SIG-M5 (cell line): Measurements from ENCODE around the gene SRSF5.
"Not testable (repeated sequence)": the region's sequence is repeated elsewhere in the genome, so short reads cannot be mapped to it uniquely, and the experiment has no call there.

ENCODE experiments used
- DNase-seq: peaks from one replicate; lab custom pipeline; 2025; lab: John Stamatoyannopoulos, UW

The SRSF5 gene

DNA sequence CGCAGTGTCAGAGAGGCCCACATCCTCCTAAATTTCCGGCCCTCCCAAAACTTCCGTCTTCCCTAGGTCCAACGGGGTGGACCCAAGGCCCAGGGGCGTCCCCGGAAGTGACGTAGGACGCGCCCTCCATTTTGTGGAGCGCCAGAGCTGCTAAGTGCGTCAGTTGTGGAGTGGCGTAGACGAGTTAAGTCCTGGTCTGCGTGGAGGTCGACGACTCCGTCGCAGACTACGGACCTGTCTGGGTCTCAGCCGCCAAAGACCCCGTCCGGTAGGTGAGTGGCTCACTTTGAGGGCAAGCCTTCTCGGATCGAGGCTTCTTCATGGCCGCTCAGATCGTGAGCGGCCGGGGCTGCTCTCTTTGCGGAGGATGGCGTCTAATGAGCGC is at the start of gene SRSF5:
Gene SRSF5, plus strand, starts transcription at position 159 of the 385 bp plus-strand sequence. CDS start 1,015 bp downstream, outside the sequence.
- peak; percentile 71 for DNase-seq

DNA sequence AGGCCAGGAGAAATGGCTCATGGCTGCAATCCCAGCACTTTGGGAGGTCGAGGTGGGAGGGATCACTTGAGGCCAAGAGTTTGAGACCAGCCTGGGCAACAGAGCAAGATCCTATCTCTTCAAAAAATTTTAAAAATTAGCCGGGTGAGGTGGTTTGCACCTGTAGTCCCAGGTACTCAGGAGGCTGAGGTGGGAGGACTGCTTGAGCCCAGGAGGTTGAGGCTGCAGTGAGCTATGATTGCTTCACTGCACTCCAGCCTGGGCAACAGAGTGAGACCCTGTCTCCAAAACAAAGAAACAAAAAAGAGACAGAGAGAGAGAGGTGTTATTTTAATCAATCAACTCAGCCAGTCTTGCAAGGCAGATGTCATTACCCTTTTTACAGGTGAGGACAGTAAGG is 48.3 kb upstream of the SRSF5 start:
- not testable (repeated sequence) for DNase-seq

DNA sequence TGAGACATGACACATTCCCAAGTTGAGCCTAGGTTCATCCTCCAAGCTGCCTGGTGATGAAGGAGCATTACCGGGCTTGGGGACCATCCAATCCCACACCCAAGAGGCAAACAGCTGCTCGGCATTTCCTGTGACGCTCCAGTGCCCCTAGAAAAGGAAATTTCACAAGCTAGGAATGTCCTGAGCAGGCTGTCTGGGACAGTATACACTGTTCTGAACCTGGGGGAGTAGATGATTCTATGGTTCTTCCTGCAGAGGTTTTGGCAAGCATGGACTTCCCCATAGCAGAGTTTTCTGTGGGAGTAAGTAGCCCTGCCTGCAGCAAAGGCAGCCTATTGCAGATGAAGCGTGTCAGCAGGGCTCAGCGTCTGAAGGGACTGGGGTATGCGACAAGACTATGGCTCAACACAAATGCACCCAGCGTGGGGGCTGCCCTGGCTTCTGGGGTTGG is 47.4 kb upstream of the SRSF5 start:
- DNase-seq = no peak

DNA sequence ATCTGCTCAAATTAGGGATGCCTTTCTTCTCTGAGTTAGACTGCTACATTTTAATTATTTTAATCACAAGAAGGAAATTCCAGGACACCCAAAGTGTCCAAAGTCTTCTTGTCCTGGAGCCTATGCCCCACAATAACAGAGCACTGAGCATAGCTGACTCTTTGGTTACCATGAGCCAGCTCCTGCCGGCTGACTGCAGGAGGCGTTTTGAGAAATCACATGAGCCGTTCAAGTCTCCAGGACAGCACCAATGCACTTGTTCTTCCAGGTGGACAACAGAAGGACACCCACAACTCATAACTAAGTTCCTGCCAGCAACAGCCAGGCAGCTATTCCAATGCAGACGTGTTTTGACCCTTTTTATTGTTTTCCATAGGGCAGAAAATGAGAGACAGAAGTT is 46.0 kb upstream of the SRSF5 start:
- no peak for DNase-seq

DNA sequence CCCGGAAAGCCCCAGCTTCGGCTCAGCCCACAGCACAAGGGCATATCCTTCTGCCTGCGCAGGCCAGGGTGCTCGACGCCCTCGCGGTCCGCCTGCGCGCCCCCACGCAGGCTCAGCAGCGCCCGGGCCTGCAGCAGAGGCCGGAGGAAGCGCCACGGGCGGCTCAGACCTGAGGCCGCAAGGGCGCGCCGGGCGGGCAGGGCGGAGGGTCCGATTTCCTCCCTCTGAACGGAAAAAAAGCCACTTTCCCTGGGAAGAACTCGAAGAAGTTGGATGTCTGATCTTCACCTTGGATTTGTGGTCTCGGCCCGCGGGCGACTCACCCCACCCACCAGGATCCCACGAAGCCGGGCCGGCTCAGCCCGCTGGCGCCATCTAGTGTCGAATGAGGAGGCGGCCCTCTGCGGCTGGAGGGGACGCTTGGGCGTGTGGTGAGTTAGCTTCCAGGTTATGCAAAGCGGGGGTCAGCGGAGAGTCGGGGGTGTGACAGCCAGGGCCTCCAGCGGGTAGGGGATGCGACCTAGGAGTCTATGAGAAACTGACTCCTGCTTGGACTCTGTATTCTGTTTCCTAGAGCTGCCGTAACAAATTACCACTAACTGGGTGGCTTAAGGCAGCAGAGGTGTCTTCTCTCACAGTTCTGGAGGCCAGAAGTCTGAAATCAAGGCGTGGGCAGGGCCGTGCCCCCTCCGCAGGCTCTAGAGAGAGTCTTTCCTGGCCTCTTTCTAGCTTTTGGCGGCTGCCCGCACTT is 40.0 kb upstream of the SRSF5 start:
- no peak for DNase-seq

DNA sequence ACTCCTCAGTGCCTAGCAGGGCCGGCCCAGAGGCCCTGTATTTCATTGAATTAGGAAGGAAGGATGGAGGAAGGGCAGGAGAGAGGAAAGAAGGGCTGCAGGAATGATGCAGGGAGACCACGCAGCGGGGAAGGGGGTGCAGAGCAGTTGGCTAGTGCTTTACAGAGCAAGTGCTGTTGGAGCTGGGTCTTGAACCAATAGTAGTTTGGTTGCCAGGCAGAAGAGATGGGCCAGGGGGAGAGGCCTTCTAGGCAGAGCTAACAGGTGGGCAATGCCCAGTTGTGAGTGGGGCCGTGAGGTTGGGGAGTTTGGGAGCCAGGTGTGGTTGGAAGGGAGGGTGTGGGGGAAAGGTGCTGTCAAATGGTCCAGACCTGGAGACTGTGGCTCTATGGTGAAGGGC is 39.1 kb upstream of the SRSF5 start:
- no peak for DNase-seq

DNA sequence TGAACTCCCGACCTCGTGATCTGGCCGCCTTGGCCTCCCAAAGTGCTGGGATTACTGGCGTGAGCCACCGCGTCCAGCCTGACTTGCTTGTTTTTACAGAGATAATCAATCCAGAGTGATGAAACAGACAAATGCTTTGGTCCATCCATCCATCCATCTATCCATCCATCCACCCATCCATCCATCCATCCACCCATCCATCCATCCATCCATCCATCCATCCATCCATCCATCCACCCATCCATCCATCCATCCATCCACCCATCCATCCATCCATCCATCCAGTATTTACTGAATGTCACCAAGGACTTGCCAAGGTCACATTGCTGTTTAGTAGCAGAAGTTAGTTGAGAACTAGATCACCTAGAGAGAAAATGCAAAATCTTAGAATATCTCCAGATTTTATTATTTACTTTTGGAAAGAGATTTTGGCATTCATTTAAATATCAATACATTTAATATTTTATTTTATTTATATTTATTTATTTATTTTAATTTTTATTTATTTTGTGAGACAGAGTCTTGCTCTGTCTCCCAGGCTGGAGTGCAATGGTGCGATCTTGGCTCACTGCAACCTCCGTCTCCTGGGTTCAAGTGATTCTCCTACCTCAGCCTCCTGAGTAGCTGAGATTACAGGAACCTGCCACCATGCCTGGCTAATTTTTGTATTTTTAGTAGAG is 34.9 kb upstream of the SRSF5 start:
- not testable (repeated sequence) for DNase-seq

DNA sequence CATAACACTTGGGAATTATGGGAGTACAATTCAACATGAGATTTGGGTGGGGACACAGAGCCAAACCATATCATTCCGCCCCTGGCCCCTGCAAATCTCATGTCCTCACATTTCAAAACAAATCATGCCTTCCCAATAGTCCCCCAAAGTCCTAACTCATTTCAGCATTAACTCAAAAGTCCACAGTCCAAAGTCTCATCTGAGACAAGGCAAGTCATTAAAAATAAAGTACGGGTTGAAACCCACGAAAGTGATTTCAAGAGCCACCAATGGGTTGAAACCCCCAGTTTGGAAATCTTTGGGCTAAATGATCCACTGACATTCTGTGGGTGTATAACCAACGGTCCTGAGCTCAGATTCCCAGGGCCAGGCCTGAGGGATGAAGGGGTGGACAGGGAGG is 30.5 kb upstream of the SRSF5 start:
- DNase-seq = not testable (repeated sequence)

DNA sequence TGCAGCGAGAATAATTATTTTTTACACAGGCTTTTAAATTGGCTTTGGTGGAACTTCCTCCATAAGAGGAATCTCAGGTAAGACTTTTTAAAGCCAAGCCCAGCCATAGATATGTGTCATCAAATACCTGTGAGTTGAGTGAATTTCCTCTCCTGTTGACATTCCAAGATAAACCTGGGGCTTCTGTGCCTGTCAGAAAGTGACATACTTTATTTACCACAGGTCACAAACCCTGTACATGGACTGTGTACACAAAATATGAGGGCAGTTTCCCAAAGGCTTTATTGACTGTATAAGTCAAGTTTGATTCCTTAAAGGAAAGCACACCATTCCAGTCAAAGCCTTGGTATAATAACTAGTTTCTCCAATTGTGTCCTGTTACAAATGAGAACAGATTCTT is 25.9 kb upstream of the SRSF5 start:
- DNase-seq = no peak

DNA sequence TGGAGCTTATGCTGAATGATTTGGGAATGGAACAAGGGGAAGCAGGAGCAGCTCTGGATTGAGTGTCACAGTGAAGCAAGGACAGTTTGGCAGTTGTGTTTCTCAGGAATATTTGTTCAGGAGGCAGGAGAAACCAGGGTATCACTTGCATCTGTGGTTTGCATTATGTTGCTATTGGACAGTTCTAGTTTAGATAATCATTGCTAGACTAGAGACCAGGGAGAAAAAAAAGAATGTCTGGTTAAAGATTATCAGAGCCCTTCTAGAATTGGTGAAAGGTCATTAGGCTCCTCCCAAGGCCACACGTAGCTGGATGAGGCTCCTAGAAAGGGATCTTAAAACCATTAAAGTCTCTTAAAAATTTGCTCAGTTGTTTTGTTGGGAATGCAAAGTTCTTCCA is 17.0 kb upstream of the SRSF5 start:
- no peak for DNase-seq

DNA sequence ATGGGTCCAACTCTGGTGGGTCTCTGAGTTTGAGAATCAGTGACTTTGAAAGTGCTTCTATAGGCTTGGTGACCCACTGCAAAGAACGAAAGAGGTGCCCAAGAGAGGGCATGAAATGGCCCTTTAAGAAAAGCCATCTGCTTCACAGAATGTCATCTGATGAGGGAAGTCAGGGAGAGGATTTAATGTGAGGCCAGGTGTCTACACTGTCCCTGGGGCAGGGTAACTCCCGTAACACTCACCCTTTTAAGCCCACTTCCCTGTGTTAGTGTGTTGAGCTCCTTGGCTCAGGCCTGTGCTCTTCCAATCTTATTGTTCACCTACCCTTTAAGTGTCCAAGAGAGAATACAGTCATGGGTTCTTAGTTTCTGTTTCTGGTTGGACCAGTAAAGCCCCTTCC is 16.4 kb upstream of the SRSF5 start:
- DNase-seq = no peak

DNA sequence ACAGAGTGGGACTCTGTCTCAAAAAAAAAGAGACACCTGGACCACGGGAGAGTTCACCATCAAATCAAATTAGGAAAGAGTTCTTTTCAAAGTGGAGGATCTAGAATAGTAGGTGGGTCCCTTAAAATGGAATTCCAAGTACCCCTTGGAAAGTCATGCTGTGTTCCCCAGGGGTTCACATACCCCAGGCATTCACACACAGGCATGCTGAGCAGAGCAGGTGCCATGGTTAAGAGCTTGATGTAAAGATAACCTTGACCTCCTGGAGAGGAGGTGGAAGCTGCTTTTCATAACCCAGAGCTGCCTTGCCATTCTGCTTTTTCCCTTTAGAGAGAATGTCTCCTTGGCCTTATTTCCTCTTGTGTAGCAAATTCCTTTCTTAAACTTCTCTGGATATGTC is 14.2 kb upstream of the SRSF5 start:
- DNase-seq = no peak

DNA sequence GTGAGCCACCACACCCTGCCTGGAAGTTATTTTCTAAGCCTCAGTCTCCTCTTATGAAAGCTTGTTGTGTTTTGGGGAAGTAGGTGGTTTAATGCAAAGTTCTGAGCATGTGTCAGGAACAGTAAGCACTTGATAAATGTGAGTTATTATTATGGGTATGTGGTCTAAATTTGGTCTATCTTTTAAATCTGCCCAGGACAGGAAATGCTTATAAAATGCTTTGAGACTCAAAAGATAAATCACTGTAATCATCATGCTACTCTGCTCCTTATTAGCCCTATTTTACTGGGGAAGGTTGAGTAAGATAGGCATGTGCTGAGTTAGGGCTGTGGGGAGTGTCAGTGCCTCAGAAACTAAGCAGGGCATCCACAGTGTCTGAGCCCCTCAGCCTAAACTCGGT is 13.1 kb upstream of the SRSF5 start:
- DNase-seq = no peak

DNA sequence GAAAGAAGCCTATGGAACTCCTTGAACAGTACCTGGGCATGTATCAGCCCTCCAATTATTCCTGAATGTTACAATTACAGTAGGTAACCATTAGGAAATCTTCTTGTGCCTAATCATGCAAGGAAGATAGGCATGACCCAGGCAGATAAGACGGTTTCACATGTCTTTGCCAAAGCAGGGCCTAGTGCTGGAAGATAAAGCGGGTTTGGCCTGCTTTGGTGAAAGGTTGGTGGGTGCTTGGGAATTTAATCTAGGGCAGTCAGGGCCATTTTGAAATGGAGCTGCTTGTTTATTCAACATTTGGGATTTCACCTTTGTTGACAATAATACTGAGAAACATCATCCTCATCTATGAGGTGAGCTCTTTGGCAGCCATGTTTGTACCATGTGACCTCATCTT is 12.5 kb upstream of the SRSF5 start:
- DNase-seq = no peak

DNA sequence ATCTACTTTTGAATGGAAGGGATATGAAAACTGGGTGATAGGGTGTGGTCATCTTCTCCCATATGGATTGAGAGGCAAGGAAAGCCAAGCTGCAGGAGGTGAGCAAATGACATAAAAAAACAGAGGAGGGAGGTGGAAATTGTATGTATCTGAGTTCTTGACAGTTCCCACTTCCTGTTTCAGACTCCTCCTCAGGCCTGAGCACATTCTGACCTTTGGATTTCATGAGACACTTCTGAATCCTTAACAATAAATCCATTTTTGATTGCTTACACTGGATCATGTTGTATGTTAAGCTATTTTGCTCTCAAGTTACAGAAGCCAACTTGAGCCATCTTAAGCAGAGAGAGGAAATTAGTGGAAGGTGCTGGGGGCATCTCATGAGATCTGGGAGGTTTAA is 11.6 kb upstream of the SRSF5 start:
- DNase-seq = no peak

DNA sequence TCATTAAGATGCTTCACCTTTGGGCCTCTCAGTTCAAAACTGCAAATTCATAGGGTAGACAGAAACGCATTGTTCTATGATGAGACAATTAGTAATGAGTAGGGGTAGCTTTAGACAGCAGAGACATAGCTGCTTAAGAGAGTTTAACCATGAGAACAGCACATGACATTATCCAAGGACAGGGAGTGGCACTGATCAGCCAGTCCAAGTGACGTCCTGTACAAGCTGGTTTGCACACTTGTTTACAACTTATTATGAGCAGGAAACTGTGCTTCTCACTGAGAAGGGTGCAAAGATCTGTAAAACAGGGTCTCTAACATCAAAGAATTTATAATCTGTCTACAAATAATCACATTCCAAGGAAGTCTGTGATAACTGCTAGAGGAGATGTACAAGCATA is 11.2 kb upstream of the SRSF5 start:
- no peak for DNase-seq

DNA sequence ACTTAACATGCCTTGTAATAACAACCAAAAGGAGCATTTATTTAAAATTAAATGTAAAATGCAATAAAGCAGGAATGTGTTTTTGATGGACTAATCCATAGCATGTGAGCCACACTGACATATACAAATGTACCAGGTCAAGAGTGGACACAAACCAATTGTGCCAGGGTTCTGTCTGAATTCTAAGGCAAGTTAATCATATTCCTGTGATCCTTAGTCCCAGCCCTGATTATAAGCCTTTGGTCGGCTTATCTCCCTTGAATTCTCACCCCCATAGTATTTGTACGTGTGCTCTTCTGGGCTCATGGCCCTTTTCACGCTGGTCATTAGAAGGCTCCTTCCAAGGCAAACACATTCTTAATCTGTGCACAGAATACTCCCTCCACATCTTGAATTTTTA is 10.6 kb upstream of the SRSF5 start:
- DNase-seq = no peak

DNA sequence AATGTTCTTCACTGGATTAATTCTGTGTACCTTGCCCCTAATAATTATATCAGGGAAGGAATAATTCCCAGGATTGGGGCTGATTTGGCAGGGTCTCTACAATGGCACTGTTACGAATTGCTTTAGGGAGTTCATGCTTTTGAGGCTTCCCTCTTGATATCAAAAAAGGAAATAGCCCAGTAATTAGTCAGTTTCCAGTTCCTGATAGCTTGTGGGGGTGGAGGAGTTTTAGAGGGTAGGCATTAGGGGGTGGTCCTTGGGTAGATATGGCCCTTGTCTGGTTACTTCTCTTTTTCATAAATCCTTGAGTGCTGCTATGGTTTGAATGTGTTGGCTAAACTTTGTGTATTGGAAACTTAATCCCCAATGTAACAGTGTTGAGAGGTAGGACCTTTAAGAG is 6.1 kb upstream of the SRSF5 start:
- DNase-seq = no peak

DNA sequence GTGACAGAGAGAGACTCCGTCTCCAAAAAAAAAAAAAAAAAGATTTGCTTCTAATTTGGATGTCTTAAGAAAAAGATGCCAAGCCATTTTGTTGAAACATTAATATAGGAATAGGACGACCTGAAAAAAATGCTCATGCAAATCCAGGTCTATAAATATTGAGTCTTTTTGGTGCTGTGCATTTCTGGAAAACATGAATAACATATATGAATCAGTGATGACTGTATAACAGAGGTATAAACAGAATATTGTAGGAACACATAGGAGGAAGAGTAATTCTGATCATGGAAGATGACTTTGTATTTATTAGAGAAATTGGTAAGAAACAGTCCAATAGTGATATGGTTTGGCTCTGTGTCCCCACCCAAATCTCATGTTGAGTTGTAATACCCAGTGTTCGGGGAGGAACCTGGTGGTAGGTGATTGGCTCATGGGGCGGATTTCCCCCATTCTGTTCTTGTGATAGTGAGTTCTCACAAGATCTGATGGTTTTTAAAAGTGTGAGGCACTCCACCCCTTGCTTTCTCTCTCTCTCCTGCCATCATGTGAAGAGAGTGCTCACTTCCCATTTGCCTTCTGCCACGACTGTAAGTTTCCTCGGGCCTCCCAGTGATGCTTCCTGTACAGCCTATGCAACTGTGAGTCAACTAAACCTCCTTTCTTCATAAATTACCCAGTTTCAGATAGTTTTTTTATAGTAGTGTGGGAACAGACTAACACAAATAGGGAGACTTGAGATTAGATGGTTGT is 3.0 kb upstream of the SRSF5 start:
- DNase-seq = no peak

DNA sequence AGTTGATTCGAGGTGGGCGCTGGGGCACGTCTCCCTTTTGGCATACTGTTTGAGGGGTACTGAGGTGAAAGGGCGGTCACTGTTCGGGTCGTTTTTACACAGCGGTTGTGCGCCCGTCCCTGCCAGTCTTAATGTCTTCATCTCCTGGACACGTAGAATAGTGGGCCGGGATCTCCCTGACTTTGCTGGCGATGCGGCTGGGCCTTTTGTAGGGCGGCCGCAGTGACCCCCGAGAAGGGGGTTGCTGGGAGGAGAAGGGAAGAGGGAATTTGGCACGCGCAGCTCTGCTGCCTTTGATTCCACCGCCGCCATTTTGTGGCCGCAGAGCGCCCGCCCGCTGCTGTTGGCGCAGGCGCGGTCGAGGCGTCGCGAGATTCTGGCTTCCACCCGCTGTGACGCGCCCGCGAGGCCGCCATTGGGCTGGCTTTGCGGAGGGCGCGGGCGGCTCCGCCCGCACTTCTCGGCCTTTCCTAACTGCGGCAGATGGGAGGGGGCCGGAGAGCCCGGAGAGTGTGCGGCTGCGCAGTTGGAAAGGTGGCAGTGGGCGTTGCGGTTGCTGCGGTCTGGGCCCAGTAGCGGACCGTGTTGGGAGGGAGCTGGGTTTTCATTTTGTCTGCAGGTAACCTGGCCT is 542 bp downstream of the SRSF5 start:
- DNase-seq = peak; percentile 28

DNA sequence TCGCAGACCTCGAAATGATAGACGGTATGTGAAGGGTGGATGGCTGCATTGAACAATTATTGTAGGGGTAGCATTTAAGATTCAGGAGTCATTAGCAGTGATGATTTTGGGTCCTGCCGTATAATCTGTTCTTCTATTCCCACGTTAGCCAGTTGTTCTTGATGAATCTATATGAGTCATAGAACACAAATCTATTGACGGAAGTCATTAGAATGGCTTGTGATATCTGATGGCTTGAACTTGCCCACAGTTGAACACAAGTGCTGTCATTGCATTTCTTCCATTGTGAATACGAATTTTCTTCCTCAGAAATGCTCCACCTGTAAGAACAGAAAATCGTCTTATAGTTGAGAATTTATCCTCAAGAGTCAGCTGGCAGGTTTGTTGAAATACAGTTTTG is 1.9 kb downstream of the SRSF5 start:
- DNase-seq = no peak

DNA sequence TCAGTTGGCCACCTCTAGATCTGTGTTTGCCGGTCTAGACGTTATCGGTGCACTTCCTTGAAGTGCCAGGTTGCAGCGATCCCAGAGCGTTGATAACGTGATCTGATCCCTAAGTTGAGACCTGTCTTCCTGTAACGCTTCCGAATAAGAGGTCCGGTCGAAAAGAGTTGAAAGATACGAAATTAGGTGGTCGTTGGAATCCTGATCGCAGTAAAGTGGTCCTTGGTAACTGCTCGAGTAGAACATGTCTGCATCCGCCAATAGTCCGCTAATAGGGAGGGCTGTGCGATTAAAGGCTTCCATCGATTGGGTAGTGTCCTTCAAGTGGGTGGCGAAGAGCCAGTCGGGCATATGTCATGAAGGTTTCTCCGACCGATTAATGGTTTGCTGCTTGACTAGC is 2.7 kb downstream of the SRSF5 start:
- DNase-seq = no peak

DNA sequence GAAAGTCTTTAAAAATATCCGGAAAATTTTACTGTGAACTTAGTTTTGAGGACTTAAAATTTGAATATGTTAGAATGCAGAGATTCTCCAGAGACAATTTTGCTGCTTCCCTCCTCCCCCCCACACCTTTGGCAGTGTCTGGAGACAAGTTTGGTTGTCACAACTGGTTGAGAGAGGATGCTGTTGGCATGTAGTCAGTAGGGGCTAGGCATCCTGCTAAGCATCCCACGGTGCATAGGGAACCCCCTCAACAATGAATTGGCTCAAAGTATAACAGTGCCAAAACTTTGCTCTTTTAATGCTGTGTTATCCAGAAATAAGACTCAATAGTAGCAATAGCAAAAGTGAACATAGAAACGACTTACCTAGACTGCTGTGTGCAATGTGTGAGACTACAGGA is 3.6 kb downstream of the SRSF5 start:
- DNase-seq = no peak
